Measurements from ENCODE around the gene WNK2.
"Not testable (repeated sequence)": the region's sequence is repeated elsewhere in the genome, so short reads cannot be mapped to it uniquely, and the experiment has no call there.

WNK2 gene

GRCh38 chr9:93345643-93346230 lies 161.8 kb downstream of the WNK2 start:
- H3K4me3 ChIP-seq (ENCODE audit: low read depth, low read length): no peak overlapping the region
- no peak for DNase-seq (ENCODE audit: low read depth)
- TF ChIP-seq, protein P1, sequence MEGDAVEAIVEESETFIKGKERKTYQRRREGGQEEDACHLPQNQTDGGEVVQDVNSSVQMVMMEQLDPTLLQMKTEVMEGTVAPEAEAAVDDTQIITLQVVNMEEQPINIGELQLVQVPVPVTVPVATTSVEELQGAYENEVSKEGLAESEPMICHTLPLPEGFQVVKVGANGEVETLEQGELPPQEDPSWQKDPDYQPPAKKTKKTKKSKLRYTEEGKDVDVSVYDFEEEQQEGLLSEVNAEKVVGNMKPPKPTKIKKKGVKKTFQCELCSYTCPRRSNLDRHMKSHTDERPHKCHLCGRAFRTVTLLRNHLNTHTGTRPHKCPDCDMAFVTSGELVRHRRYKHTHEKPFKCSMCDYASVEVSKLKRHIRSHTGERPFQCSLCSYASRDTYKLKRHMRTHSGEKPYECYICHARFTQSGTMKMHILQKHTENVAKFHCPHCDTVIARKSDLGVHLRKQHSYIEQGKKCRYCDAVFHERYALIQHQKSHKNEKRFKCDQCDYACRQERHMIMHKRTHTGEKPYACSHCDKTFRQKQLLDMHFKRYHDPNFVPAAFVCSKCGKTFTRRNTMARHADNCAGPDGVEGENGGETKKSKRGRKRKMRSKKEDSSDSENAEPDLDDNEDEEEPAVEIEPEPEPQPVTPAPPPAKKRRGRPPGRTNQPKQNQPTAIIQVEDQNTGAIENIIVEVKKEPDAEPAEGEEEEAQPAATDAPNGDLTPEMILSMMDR (IDR thresholded peaks at IDR 0.05; ENCODE audit: low read depth, low read length, missing control alignments): no peak

- no peak for DNase-seq (ENCODE audit: low read depth)
- TF ChIP-seq, protein P1 (IDR thresholded peaks at IDR 0.05; ENCODE audit: low read depth, low read length, missing control alignments): no peak
- no peak overlapping the region for H3K4me3 ChIP-seq (ENCODE audit: low read depth, low read length)
Measured at GRCh38 chr9:93346231-93347112, 162.5 kb downstream of the WNK2 start.

DNA sequence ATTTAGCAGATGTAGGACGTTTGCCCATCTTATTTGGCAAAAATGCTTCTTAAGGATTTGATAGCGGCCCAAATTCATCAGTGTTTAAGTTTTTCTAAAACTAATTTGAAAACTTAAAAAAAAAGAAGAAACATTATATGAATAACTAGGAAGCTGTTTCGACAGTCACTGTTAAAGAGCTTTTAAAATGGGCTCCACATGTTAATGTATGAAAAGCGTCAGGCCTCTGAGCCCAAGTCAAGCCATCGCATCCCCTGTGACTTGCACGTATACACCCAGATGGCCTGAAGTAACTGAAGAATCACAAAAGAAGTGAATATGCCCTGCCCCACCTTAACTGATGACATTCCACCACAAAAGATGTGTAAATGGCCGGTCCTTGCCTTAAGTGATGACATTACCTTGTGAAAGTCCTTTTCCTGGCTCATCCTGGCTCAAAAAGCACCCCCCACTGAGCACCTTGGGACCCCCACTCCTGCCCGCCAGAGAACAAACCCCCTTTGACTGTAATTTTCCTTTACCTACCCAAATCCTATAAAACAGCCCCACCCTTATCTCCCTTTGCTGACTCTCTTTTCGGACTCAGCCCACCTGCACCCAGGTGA lies 163.5 kb downstream of the WNK2 start:
- H3K4me3 ChIP-seq (ENCODE audit: low read depth, low read length); DNase-seq (ENCODE audit: low read depth): not testable (repeated sequence)

DNA sequence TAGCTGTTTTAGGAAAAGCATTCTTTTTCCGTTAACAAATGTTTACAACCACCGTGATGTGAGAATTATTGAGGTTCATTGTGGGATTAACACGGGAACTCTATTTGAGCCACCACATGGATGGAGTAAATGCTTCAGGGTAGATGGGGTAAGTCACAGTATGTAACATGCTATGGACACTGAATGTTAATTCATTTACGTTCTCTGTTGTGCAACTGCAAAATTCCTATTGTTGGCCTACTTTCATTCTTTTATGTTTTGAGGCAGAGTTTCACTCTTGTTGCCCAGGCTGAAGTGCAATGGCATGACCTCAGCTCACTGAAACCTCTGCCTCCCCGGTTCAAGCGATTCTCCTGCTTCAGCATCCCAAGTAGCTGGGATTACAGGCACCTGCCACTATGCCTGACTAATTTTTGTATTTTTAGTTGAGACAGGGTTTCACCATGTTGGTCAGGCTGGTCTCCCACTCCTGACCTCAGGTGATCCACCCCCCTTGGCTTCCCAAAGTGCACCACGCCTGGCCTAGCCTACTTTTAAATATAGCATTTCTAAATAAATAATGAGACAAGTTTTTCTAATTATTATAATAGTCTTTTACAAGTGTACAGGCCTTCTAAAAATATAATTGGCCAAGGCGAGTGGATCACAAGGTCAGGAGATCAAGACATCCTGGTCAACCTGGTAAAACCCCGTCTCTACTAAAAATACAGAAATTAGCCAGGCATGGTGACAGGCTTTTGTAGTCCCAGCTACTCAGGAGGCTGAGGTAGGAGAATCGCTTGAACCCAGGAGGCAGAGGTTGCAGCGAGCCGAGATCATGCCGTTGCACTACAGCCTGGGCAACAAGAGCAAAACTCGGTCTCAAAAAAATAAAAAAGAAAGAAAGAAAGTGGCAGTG lies 169.7 kb downstream of the WNK2 start:
- not testable (repeated sequence) for H3K4me3 ChIP-seq (ENCODE audit: low read depth, low read length); DNase-seq (ENCODE audit: low read depth)

- no peak overlapping the region for H3K4me3 ChIP-seq (ENCODE audit: low read depth, low read length)
- no peak for DNase-seq (ENCODE audit: low read depth)
- TF ChIP-seq, protein P1 (IDR thresholded peaks at IDR 0.05; ENCODE audit: low read depth, low read length, missing control alignments): no peak
Measured at GRCh38 chr9:93354451-93354850, 170.5 kb downstream of the WNK2 start.

DNA sequence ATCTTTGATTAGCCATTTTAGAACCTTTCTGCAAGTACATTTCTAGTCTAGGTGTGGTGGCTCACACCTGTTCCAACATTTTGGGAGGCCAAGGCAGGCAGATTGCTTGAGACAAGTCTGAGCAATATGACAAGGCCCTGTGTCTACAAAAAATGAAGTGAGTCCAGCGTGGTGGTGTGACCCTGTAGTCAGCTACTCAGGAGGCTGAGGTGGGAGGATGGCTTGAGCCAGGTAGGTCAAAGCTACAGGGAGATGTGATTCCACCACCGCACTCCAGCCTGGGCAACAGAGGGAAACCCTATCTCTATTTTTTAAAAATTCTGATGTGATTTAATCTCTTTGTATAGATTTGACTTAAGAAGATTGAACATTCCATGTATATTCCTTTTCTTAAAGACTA lies 171.9 kb downstream of the WNK2 start:
- H3K4me3 ChIP-seq (ENCODE audit: low read depth, low read length): no peak overlapping the region
- TF ChIP-seq, protein P1 (IDR thresholded peaks at IDR 0.05; ENCODE audit: low read depth, low read length, missing control alignments): no peak

DNA sequence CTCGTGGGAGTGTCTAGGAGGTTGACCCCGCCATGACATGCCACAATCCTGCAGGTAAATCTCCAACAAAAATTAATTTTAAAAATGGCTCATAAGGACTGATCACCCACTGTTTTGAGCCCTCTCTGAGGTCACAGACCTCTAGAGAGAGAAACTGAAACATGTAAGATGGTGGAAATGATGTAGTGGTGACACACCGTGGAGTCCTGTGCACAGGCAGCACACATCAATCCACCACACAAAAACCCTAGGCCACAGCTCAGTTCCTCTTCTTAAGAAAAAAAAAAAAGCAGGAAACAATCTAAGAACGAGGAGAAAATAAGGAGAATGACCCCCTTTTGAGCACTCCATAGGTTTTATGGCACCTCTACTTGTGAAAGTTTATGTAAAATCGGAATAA lies 173.7 kb downstream of the WNK2 start:
- no peak overlapping the region for H3K4me3 ChIP-seq (ENCODE audit: low read depth, low read length)
- peak; percentile 3 for DNase-seq (ENCODE audit: low read depth)
- TF ChIP-seq, protein P1 (IDR thresholded peaks at IDR 0.05; ENCODE audit: low read depth, low read length, missing control alignments): no peak

More for the DNA sequence above, 171.9 kb downstream of the WNK2 start:
- no peak for DNase-seq (ENCODE audit: low read depth)

DNA sequence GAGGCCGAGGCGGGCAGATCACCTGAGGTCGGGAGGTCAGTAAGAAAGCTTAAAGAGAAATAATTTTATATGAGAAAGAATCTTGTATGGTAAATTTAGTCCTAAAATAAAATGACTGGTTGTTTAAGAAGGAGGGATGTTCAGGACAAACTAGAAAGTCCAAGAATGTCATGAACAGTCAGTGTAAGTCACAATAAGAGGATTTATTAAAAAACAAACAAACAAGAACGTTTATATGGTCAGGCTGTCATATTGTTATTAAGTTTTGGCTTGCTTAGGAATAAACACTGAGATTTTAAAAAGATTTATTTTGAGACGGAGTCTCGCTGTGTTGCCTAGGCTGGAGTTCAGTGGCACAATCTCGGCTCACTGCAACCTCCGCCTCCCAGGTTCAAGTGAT lies 176.0 kb downstream of the WNK2 start:
- DNase-seq (ENCODE audit: low read depth); H3K4me3 ChIP-seq (ENCODE audit: low read depth, low read length): not testable (repeated sequence)

Measured in GM12864 (cell line).